Measurements from ENCODE around the gene GUCD1. TPM values are rescaled to one million over a fixed set of nuclear protein-coding genes. Genes with fewer than 3 reads are reported as not detected.

Gene GUCD1
- total and polyA plus RNA-seq, 2 of the 8 experiments (the other 6 are each of a cell fraction or from before 2014, with no cell fraction given), result 85.2 to 128 TPM

GRCh38 chr22:24492391-24492790, 62.5 kb downstream of the GUCD1 start:
- CTCF ChIA-PET (ENCODE audit: partially characterized antibody), result interaction anchor here (0.9 to 1.4 kb wide), 3 partner anchors 10 to 71 kb away, joined by 4 to 6 read pairs (median 4); no protein-coding TSS in a partner anchor
- TF ChIP-seq NRF1 (IDR thresholded peaks at IDR 0.05; ENCODE audit: low read depth, low read length) (no peak), POLR2A (IDR thresholded peaks at IDR 0.05; ENCODE audit: control extremely low read depth in 1 of 2, low read depth in 2 of 2, low read length in 2 of 2) (no peak), SUZ12 (IDR thresholded peaks at IDR 0.05; ENCODE audit: low read length) (no peak), CREB1 (IDR thresholded peaks at IDR 0.05) (no peak), NANOG (IDR thresholded peaks at IDR 0.05; ENCODE audit: insufficient read depth, low read depth, low read length, poor library complexity, severe bottlenecking) (no peak)

More at GRCh38 chr22:24492391-24492790, 62.5 kb downstream of the GUCD1 start:
- peaks cover 20 to 36% (median 30%) of the 10 kb centered on the region in 4 experiments for H3K27me3 ChIP-seq (replicated peaks in 1 of 4; ENCODE audit: control insufficient read depth in 3 of 4, extremely low read depth in 1 of 4, insufficient read depth in 3 of 4, low read length in 3 of 4)
- 96% methylated on average over 3 of the region's 3 CpGs; no CpG with 5 or more reads in 1 of the 2 experiments for WGBS, 2 experiments (ENCODE audit: extremely low coverage in 1 of 2, insufficient coverage in 1 of 2, insufficient read length in 1 of 2, insufficient replicate concordance in 2 of 2, low coverage in 1 of 2, low lambda C conversion rate in 2 of 2, missing lambda C conversion rate in 1 of 2)
- POLR2A ChIA-PET (ENCODE audit: partially characterized antibody), result no interaction called here
- H3K9me3 ChIP-seq (ENCODE audit: insufficient read depth in 2 of 2, low read depth in 1 of 2, low read length in 1 of 2), result peaks cover 3 to 10% of the 10 kb centered on the region in 2 experiments; a peak in 3 of 4 replicates
- no peak overlapping the region for H2BK20ac ChIP-seq (ENCODE audit: low read length)
- H2AFZ ChIP-seq (ENCODE audit: low read length), result no peak overlapping the region
- no peak overlapping the region for H2BK5ac ChIP-seq (ENCODE audit: low read depth, low read length)
- no peak for FAIRE-seq
- no peak overlapping the region for H3K27ac ChIP-seq (ENCODE audit: low read depth, low read length)
- H3K14ac ChIP-seq (ENCODE audit: insufficient read length), result no peak overlapping the region
- no peak overlapping the region for H2BK12ac ChIP-seq (ENCODE audit: low read depth, low read length)
- no peaks in the 10 kb centered on the region for H3K79me2 ChIP-seq (ENCODE audit: control insufficient read depth in 1 of 2, insufficient read depth in 2 of 2, low read length in 2 of 2)
- H3K9ac ChIP-seq (replicated peaks in 1 of 4; ENCODE audit: extremely low read depth in 1 of 4, low read depth in 3 of 4, low read length in 3 of 4), result no peak overlapping the region
- no peak overlapping the region for H3K4me2 ChIP-seq (ENCODE audit: insufficient read depth in 1 of 2, low read depth in 2 of 2, low read length in 2 of 2)
- DNase-seq (ENCODE audit: low read depth in 1 of 2, low spot score in 2 of 2), result no peak
- no peak overlapping the region for H3K18ac ChIP-seq (ENCODE audit: extremely low read depth, low read length)
- H4K5ac ChIP-seq (ENCODE audit: insufficient read length, low read depth, low read length), result no peak overlapping the region
- peaks cover 6% of the 10 kb centered on the region; the same call in 1 of the 2 replicates for H3K23me2 ChIP-seq (ENCODE audit: low read depth, low read length)
- no peak overlapping the region for H3K4me3 ChIP-seq (ENCODE audit: extremely low read depth in 1 of 4, insufficient read depth in 2 of 4, low read depth in 3 of 4, low read length in 4 of 4)
- no peak overlapping the region for H2BK15ac ChIP-seq (ENCODE audit: low read length)
- H3K36me3 ChIP-seq (ENCODE audit: control insufficient read depth in 2 of 4, insufficient read depth in 4 of 4, low read length in 3 of 4), result peaks cover 0 to 5% (median 0%) of the 10 kb centered on the region in 4 experiments; a peak in 2 of 8 replicates
- no peaks in the 10 kb centered on the region for H3K79me1 ChIP-seq (ENCODE audit: low read depth, low read length)
- H4K20me1 ChIP-seq (replicated peaks in 1 of 2; ENCODE audit: control insufficient read depth in 1 of 2, insufficient read depth in 2 of 2, low read length in 2 of 2), result no peaks in the 10 kb centered on the region
- no peak overlapping the region for H2AK5ac ChIP-seq (ENCODE audit: low read depth, low read length)
- peaks cover 0 to 7% (median 2%) of the 10 kb centered on the region in 4 experiments; a peak in 4 of 7 replicates for H3K4me1 ChIP-seq (replicated peaks in 1 of 4; ENCODE audit: control insufficient read depth in 3 of 4, insufficient read depth in 4 of 4, low read length in 3 of 4)
- no peak overlapping the region for H4K91ac ChIP-seq (replicated peaks; ENCODE audit: insufficient read length, low read length)
- no peak overlapping the region for H3K4ac ChIP-seq (replicated peaks; ENCODE audit: insufficient read length, low read depth, low read length)
- H3K23ac ChIP-seq (ENCODE audit: insufficient read length), result no peak overlapping the region
- no peak overlapping the region for H2BK120ac ChIP-seq (replicated peaks; ENCODE audit: low read depth, low read length)
- no peak overlapping the region for H4K8ac ChIP-seq (ENCODE audit: extremely low read depth, insufficient read depth, low read length)
- no peak overlapping the region for H3K56ac ChIP-seq (replicated peaks; ENCODE audit: insufficient read length, low read depth, low read length)
